ENCODE data around the gene TSPAN14.
"Not testable (repeated sequence)": the region's sequence is repeated elsewhere in the genome, so short reads cannot be mapped to it uniquely, and the experiment has no call there.

Gene TSPAN14

DNA sequence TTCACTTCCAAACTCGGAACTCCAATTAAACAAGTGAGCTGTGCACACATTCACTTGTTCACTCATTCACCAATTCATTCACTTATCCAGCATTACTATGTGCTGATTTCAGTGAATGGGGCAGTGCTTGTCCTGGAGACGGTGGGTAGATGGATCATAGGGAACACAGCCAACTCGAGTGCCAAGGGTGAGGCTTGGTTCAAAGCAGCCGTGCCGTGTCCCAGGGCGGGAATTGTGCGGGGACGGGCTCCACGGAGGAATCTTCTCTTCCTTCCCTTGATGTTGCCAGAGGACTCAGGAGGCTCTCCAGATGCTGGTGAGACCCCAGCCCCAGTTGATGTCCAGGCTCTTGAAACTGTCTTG, 86.5 kb downstream of the TSPAN14 start:
- Histone ChIP-seq H3K9me3 (ENCODE audit: low read depth, low read length) (no peaks in the 10 kb centered on the region), H3K9ac (ENCODE audit: insufficient read length) (no peak overlapping the region), H3K4me3 (no peak overlapping the region), H3K36me3 (ENCODE audit: insufficient read depth, low read length) (no peaks in the 10 kb centered on the region), H3K27ac (no peak overlapping the region)
- TF ChIP-seq EZH2 (IDR thresholded peaks at IDR 0.05), result no peak
- TF ChIP-seq POLR2AphosphoS5 (IDR thresholded peaks at IDR 0.05; ENCODE audit: borderline replicate concordance, low read depth, low read length), result no peak
- TF ChIP-seq FOXP2 (optimal IDR thresholded peaks at IDR 0.05; ENCODE audit: control extremely low read depth, extremely low read length, insufficient read depth), result no peak
- no peak for DNase-seq (ENCODE audit: low read depth, low spot score)

DNA sequence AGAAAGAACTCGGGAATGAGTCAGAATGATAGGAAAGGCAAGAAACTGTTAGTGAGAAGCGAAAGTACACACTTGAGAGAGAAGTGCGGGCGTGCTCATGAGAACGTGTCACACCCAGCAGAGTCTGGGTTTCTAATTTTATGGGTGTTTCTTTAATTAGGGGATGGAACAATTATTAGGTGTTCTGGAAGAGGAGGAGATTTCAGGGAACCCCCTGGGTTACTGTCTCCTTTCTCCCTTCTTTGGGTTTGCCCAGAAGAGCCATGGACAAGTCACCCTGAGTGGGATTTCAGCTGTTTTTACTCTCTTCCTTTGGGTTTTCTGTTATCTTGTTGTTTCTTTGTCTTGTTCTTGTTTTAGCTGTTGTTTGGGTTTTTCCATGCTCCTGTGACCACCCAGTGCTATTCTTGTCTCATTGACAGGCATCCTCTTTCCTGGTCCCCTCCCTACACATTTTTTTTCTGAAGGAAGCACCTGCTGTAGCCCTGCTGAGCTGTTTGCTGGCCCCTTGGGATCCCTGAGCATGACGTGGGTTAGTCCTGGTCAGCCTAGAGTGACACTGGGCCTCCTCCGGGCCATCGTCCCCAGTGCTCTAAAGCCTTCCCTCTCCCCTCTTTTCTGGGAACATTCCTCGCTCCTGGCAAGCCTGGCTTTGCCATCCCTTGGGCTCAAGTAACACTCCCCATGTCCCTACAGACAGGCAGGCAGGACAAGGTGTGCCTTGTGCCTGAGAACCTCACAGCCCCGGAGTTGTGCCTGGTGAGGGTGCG, 87.1 kb downstream of the TSPAN14 start:
- no peak for DNase-seq (ENCODE audit: low read depth, low spot score)
- H3K4me3 ChIP-seq, result no peak overlapping the region
- TF ChIP-seq FOXP2 (optimal IDR thresholded peaks at IDR 0.05; ENCODE audit: control extremely low read depth, extremely low read length, insufficient read depth) (no peak), POLR2AphosphoS5 (IDR thresholded peaks at IDR 0.05; ENCODE audit: borderline replicate concordance, low read depth, low read length) (no peak), EZH2 (IDR thresholded peaks at IDR 0.05) (no peak)
- no peaks in the 10 kb centered on the region for H3K9me3 ChIP-seq (ENCODE audit: low read depth, low read length)
- no peak overlapping the region for H3K27ac ChIP-seq
- no peaks in the 10 kb centered on the region for H3K36me3 ChIP-seq (ENCODE audit: insufficient read depth, low read length)
- H3K9ac ChIP-seq (ENCODE audit: insufficient read length), result no peak overlapping the region

DNA sequence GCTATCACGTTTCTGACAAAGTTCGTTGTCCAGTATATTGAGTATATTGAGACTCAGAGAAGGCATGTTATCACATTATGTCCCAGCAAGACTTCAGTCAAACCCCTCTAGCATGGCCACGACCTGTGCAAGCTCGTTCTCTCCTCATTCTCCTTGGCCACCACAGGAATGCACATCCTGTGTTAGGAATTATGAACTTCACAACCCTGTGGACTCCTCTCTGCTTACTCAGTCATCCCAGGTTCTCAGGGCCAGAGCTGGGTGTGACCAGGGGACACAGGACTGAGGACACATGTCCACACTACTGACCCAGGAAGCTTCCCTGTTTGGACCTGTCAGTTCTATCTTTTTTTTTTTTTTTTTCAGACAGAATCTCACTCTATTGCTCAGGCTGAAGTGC, 87.9 kb downstream of the TSPAN14 start:
- no peaks in the 10 kb centered on the region for H3K36me3 ChIP-seq (ENCODE audit: insufficient read depth, low read length)
- no peak overlapping the region for H3K9ac ChIP-seq (ENCODE audit: insufficient read length)
- H3K27ac ChIP-seq, result no peak overlapping the region
- no peak for DNase-seq (ENCODE audit: low read depth, low spot score)
- H3K9me3 ChIP-seq (ENCODE audit: low read depth, low read length), result no peaks in the 10 kb centered on the region
- H3K4me3 ChIP-seq, result no peak overlapping the region
- TF ChIP-seq FOXP2 (optimal IDR thresholded peaks at IDR 0.05; ENCODE audit: control extremely low read depth, extremely low read length, insufficient read depth) (no peak), EZH2 (IDR thresholded peaks at IDR 0.05) (no peak), POLR2AphosphoS5 (IDR thresholded peaks at IDR 0.05; ENCODE audit: borderline replicate concordance, low read depth, low read length) (no peak)

- no peak overlapping the region for H3K4me3 ChIP-seq
- no peaks in the 10 kb centered on the region for H3K36me3 ChIP-seq (ENCODE audit: insufficient read depth, low read length)
- TF ChIP-seq POLR2AphosphoS5 (IDR thresholded peaks at IDR 0.05; ENCODE audit: borderline replicate concordance, low read depth, low read length) (no peak), EZH2 (IDR thresholded peaks at IDR 0.05) (no peak), FOXP2 (optimal IDR thresholded peaks at IDR 0.05; ENCODE audit: control extremely low read depth, extremely low read length, insufficient read depth) (no peak)
- no peak overlapping the region for H3K27ac ChIP-seq
- H3K9ac ChIP-seq (ENCODE audit: insufficient read length), result no peak overlapping the region
- no peak for DNase-seq (ENCODE audit: low read depth, low spot score)
- no peaks in the 10 kb centered on the region for H3K9me3 ChIP-seq (ENCODE audit: low read depth, low read length)
Observed at GRCh38 chr10:80542652-80543318, 88.7 kb downstream of the TSPAN14 start.

- DNase-seq (ENCODE audit: low read depth, low spot score); H3K27ac ChIP-seq; H3K9me3 ChIP-seq (ENCODE audit: low read depth, low read length); H3K9ac ChIP-seq (ENCODE audit: insufficient read length); H3K36me3 ChIP-seq (ENCODE audit: insufficient read depth, low read length); H3K4me3 ChIP-seq: not testable (repeated sequence)
Observed at GRCh38 chr10:80543319-80543672, 89.2 kb downstream of the TSPAN14 start.

GRCh38 chr10:80544316-80544953, 90.3 kb downstream of the TSPAN14 start:
- H3K27ac ChIP-seq, result no peak overlapping the region
- TF ChIP-seq FOXP2 (optimal IDR thresholded peaks at IDR 0.05; ENCODE audit: control extremely low read depth, extremely low read length, insufficient read depth), result no peak
- TF ChIP-seq EZH2 (IDR thresholded peaks at IDR 0.05), result no peak
- TF ChIP-seq POLR2AphosphoS5 (IDR thresholded peaks at IDR 0.05; ENCODE audit: borderline replicate concordance, low read depth, low read length), result no peak
- DNase-seq (ENCODE audit: low read depth, low spot score), result no peak
- H3K4me3 ChIP-seq, result no peak overlapping the region
- no peaks in the 10 kb centered on the region for H3K9me3 ChIP-seq (ENCODE audit: low read depth, low read length)
- H3K36me3 ChIP-seq (ENCODE audit: insufficient read depth, low read length), result no peaks in the 10 kb centered on the region
- no peak overlapping the region for H3K9ac ChIP-seq (ENCODE audit: insufficient read length)

GRCh38 chr10:80545258-80545881, 91.3 kb downstream of the TSPAN14 start:
- Histone ChIP-seq H3K9me3 (ENCODE audit: low read depth, low read length) (no peaks in the 10 kb centered on the region), H3K36me3 (ENCODE audit: insufficient read depth, low read length) (no peaks in the 10 kb centered on the region), H3K4me3 (no peak overlapping the region), H3K27ac (no peak overlapping the region), H3K9ac (ENCODE audit: insufficient read length) (no peak overlapping the region)
- DNase-seq (ENCODE audit: low read depth, low spot score), result no peak
- TF ChIP-seq POLR2AphosphoS5 (IDR thresholded peaks at IDR 0.05; ENCODE audit: borderline replicate concordance, low read depth, low read length), result no peak
- no peak for TF ChIP-seq FOXP2 (optimal IDR thresholded peaks at IDR 0.05; ENCODE audit: control extremely low read depth, extremely low read length, insufficient read depth)
- TF ChIP-seq EZH2 (IDR thresholded peaks at IDR 0.05), result no peak

- no peak for DNase-seq (ENCODE audit: low read depth, low spot score)
- H3K4me3 ChIP-seq, result no peak overlapping the region
- no peaks in the 10 kb centered on the region for H3K9me3 ChIP-seq (ENCODE audit: low read depth, low read length)
- H3K27ac ChIP-seq, result no peak overlapping the region
- no peak overlapping the region for H3K9ac ChIP-seq (ENCODE audit: insufficient read length)
- H3K36me3 ChIP-seq (ENCODE audit: insufficient read depth, low read length), result no peaks in the 10 kb centered on the region
- no peak for TF ChIP-seq POLR2AphosphoS5 (IDR thresholded peaks at IDR 0.05; ENCODE audit: borderline replicate concordance, low read depth, low read length)
- TF ChIP-seq EZH2 (IDR thresholded peaks at IDR 0.05), result no peak
- TF ChIP-seq FOXP2 (optimal IDR thresholded peaks at IDR 0.05; ENCODE audit: control extremely low read depth, extremely low read length, insufficient read depth), result no peak
Observed at GRCh38 chr10:80552151-80552646, 98.1 kb downstream of the TSPAN14 start.

All from SK-N-MC (cell line).